ENCODE data around the gene POGLUT2.

DNA sequence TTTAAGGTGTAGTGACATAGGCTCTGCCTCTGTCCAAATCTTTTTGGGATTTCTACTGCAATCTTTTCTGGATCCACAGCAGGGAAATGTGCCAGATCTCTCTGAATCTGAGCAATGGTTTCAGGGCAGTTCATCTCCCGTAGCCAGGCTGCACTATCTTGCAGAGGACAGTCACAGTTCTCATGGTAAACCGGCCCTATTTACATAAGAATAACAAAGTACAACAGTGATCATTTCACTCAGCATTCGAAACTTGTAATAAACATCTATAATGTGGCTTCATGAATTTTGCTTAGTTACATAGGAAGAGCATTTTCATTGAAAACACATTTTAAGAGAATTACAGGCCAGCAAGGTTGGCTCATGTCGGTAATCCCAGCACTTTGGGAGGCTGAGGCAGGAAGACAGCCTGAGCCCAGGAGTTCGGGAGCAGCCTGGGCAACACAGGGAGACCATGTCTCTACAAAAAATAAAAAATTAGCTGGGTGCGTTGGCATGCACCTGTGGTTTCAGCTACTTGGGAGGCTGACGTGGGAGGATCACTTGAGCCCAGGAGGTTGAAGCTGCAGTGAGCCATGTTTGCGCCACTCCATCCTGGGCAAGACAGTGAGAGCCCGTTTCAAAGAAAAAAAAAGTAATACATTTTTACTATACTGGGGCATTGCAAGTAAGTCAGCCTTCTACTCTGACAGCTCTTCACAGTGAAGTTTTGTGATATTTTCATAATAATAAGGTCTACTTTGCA, 5.0 kb downstream of the POGLUT2 start:
- TF ChIP-seq, protein P1, sequence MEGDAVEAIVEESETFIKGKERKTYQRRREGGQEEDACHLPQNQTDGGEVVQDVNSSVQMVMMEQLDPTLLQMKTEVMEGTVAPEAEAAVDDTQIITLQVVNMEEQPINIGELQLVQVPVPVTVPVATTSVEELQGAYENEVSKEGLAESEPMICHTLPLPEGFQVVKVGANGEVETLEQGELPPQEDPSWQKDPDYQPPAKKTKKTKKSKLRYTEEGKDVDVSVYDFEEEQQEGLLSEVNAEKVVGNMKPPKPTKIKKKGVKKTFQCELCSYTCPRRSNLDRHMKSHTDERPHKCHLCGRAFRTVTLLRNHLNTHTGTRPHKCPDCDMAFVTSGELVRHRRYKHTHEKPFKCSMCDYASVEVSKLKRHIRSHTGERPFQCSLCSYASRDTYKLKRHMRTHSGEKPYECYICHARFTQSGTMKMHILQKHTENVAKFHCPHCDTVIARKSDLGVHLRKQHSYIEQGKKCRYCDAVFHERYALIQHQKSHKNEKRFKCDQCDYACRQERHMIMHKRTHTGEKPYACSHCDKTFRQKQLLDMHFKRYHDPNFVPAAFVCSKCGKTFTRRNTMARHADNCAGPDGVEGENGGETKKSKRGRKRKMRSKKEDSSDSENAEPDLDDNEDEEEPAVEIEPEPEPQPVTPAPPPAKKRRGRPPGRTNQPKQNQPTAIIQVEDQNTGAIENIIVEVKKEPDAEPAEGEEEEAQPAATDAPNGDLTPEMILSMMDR (IDR thresholded peaks at IDR 0.05; ENCODE audit: extremely low read depth in 1 of 2, insufficient read depth in 1 of 2, low read depth in 1 of 2, low read length in 2 of 2), result no peak
- no peak for TF ChIP-seq POLR2A (IDR thresholded peaks at IDR 0.05; ENCODE audit: low read depth, low read length)
- no peak for TF ChIP-seq EZH2 (IDR thresholded peaks at IDR 0.05; ENCODE audit: borderline replicate concordance, low read depth, low read length, severe bottlenecking)
